ENCODE data around the gene TRIM7.
"Not testable (repeated sequence)": the region's sequence is repeated elsewhere in the genome, so short reads cannot be mapped to it uniquely, and the experiment has no call there.

The TRIM7 gene

GRCh38 chr5:181211208-181211607 is 6.2 kb upstream of the TRIM7 start:
- Mint-ChIP-seq H3K4me1 (peaks cover 21% of the 10 kb centered on the region), H3K27me3 (ENCODE audit: low read depth) (peaks cover 35% of the 10 kb centered on the region), H3K27ac (no peak overlapping the region), H3K36me3 (ENCODE audit: low read depth) (no peaks in the 10 kb centered on the region), H3K9me3 (no peaks in the 10 kb centered on the region), H3K4me3 (peak overlapping the region in 1 of 3 experiments; percentile 19)
- TF ChIP-seq, protein P1, sequence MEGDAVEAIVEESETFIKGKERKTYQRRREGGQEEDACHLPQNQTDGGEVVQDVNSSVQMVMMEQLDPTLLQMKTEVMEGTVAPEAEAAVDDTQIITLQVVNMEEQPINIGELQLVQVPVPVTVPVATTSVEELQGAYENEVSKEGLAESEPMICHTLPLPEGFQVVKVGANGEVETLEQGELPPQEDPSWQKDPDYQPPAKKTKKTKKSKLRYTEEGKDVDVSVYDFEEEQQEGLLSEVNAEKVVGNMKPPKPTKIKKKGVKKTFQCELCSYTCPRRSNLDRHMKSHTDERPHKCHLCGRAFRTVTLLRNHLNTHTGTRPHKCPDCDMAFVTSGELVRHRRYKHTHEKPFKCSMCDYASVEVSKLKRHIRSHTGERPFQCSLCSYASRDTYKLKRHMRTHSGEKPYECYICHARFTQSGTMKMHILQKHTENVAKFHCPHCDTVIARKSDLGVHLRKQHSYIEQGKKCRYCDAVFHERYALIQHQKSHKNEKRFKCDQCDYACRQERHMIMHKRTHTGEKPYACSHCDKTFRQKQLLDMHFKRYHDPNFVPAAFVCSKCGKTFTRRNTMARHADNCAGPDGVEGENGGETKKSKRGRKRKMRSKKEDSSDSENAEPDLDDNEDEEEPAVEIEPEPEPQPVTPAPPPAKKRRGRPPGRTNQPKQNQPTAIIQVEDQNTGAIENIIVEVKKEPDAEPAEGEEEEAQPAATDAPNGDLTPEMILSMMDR (IDR thresholded peaks at IDR 0.05; ENCODE audit: unreplicated experiment in 3 of 3): peak in 1 of 3 experiments; percentile 12

DNA sequence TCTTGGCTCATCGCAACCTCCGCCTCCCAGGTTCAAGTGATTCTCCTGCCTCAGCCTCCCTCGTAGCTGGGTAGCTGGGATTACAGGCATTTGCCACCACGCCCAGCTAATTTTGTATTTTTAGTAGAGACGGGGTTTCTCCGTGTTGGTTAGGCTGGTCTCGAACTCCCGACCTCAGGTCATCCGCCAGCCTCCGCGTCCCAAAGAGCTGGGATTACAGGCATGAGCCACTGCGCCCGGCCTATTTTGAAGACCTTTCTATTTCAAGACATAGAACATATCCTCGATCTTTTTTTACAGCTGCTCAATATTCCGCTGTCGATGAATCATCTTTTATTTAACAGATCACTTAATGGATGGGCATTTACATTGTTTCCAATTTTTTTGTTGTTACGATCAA is 5.7 kb upstream of the TRIM7 start:
- H3K36me3 Mint-ChIP-seq (ENCODE audit: low read depth): not testable (repeated sequence)

DNA sequence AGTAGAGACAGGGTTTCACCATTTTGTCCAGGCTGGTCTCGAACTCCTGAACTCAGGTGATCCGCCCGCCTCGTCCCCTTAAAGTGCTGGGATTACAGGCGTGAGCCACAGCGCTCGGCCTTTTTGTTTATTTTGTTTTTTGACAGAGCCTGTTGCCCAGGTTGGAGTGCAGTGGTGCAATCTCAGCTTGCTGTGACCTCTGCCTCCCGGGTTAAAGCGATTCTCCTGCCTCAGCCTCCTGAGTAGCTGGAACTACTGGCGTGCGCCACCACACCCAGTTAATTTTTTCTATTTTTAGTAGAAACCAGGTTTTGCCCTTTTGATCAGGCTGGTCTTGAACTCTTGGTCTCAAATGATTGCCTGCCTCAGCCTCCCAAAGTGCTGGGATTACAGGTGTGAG is 5.2 kb upstream of the TRIM7 start:
- not testable (repeated sequence) for H3K27ac Mint-ChIP-seq; H3K9me3 Mint-ChIP-seq; H3K36me3 Mint-ChIP-seq (ENCODE audit: low read depth); H3K4me3 Mint-ChIP-seq
- Mint-ChIP-seq H3K27me3 (ENCODE audit: low read depth) (peaks cover 41% of the 10 kb centered on the region), H3K4me1 (peaks cover 28% of the 10 kb centered on the region)

More for the DNA sequence above, 5.7 kb upstream of the TRIM7 start:
- not testable (repeated sequence) for H3K27ac Mint-ChIP-seq, H3K9me3 Mint-ChIP-seq, H3K4me3 Mint-ChIP-seq
- Mint-ChIP-seq H3K27me3 (ENCODE audit: low read depth) (peaks cover 37% of the 10 kb centered on the region), H3K4me1 (peaks cover 24% of the 10 kb centered on the region)

- H3K27me3 Mint-ChIP-seq (ENCODE audit: low read depth): peaks cover 38% of the 10 kb centered on the region
Measured at GRCh38 chr5:181209006-181209405, 4.0 kb upstream of the TRIM7 start.

DNA sequence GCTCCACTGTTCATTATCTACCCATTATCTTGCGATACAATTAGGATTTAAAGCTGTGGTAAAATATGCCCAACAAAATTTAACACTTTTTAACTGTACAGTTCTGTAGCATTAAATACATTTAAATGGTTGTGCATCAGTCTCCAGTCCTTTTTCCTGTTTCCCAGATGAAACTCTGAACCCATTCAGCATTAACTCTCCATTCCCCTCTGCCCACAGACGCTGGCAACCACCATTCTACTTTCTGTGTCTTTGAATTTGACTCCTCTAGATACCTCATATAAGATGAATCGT is 2.9 kb upstream of the TRIM7 start:
- Mint-ChIP-seq H3K9me3 (no peaks in the 10 kb centered on the region), H3K4me1 (peaks cover 19% of the 10 kb centered on the region), H3K4me3 (peak overlapping the region; percentile 87 to 89 (median 88)), H3K27ac (peak overlapping the region in 1 of 3 experiments; percentile 39), H3K27me3 (ENCODE audit: low read depth) (peaks cover 42% of the 10 kb centered on the region), H3K36me3 (ENCODE audit: low read depth) (no peaks in the 10 kb centered on the region)
- TF ChIP-seq, protein P1 (IDR thresholded peaks at IDR 0.05; ENCODE audit: unreplicated experiment in 3 of 3): no peak

More at GRCh38 chr5:181209006-181209405, 4.0 kb upstream of the TRIM7 start:
- peaks cover 28% of the 10 kb centered on the region for H3K4me1 Mint-ChIP-seq
- H3K27ac Mint-ChIP-seq; H3K36me3 Mint-ChIP-seq (ENCODE audit: low read depth); H3K9me3 Mint-ChIP-seq; H3K4me3 Mint-ChIP-seq: not testable (repeated sequence)

- TF ChIP-seq, protein P1 (IDR thresholded peaks at IDR 0.05; ENCODE audit: unreplicated experiment in 3 of 3): no peak
- Mint-ChIP-seq H3K9me3 (no peaks in the 10 kb centered on the region), H3K27me3 (ENCODE audit: low read depth) (peaks cover 47% of the 10 kb centered on the region), H3K4me3 (peak overlapping the region; percentile 87 to 89 (median 88)), H3K4me1 (peaks cover 19% of the 10 kb centered on the region), H3K27ac (peak overlapping the region; percentile 39 to 93 (median 66)), H3K36me3 (ENCODE audit: low read depth) (no peaks in the 10 kb centered on the region)
Measured at GRCh38 chr5:181207214-181207959, 2.4 kb upstream of the TRIM7 start.

DNA sequence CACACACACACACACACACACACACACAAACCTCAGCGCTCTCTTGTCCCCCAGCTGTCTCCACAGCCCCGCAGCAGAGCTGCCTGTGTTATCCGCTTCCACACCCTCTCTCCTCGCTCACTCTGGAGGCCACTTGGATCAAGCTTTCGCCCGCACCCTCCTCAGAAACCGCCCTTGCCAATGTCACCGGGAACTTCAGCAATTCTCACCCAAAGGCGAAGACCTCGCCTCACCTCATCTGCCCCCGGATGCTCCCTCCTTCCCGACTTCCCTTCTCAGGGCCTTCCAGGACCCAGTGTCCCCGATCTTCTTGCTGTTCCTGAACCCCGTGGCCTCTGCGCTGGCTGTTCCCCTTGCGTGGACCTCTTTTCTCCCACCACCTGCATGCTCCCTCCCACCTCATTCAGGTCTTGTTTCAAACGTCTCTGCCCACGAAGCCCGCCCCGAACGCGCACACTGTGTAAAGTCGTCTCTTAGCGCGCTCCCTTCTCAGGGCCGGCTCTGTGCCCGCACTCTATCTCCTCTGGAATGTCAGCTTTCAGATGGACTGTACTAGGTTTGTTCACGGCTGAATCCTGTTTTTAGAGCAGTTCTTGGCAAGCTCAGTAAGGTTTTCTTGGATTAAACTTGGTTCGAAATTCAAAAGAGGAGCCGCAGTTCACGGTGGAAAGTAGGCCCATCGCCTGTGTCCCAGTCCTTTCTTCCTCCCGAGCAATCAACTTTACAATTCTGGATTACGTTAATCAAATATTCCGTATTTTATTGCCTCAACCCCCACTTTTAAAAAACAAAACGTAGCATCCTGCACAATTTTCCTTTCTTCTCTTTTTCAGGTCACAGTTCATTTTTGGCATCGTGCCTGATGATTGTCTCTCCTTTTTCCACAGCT is 1.0 kb upstream of the TRIM7 start:
- H3K27ac Mint-ChIP-seq: peak overlapping the region; percentile 5 to 66 (median 39)
- H3K36me3 Mint-ChIP-seq (ENCODE audit: low read depth): no peaks in the 10 kb centered on the region
- peak overlapping the region; percentile 87 to 89 (median 88) for H3K4me3 Mint-ChIP-seq
- TF ChIP-seq, protein P1 (IDR thresholded peaks at IDR 0.05; ENCODE audit: unreplicated experiment in 3 of 3): no peak
- H3K4me1 Mint-ChIP-seq: peaks cover 19% of the 10 kb centered on the region
- peaks cover 56% of the 10 kb centered on the region for H3K27me3 Mint-ChIP-seq (ENCODE audit: low read depth)
- no peaks in the 10 kb centered on the region for H3K9me3 Mint-ChIP-seq

Measured in nephron (organoid).